HEK293 (cell line): ENCODE measurements around the gene LOXL4.

ENCODE experiments used
- PRDM6 ChIP-seq: fragments of 450-650 bp; formaldehyde crosslinking; IDR thresholded peaks from 2 replicates; pipeline ENCODE4 v1.5.1; 2017; ENCODE audit warnings: missing biosample characterization, missing genetic modification characterization
- ZNF16 ChIP-seq: fragments of 450-650 bp; formaldehyde crosslinking; IDR thresholded peaks from 2 replicates; pipeline ENCODE4 v1.5.1; 2016; ENCODE audit warnings: low read depth, missing biosample characterization, missing genetic modification characterization
- ZNF175 ChIP-seq: fragments of 450-650 bp; formaldehyde crosslinking; IDR thresholded peaks from 2 replicates; pipeline ENCODE4 v1.5.1; 2016; ENCODE audit warnings: missing biosample characterization, missing genetic modification characterization
- ZNF214 ChIP-seq: fragments of 450-650 bp; formaldehyde crosslinking; IDR thresholded peaks from 2 replicates; pipeline ENCODE4 v1.5.1; 2017; ENCODE audit warnings: missing biosample characterization, mild to moderate bottlenecking, missing genetic modification characterization, borderline replicate concordance
- ZNF292 ChIP-seq: fragments of 450-650 bp; formaldehyde crosslinking; IDR thresholded peaks from 2 replicates; pipeline ENCODE4 v1.5.1; 2016; ENCODE audit warnings: low read depth, missing biosample characterization, missing genetic modification characterization, borderline replicate concordance
- TF ChIP-seq, protein P1 (sequence below): fragments of 450-650 bp; formaldehyde crosslinking; IDR thresholded peaks from 2 replicates; pipeline ENCODE4 v1.5.1; 2016; ENCODE audit warnings: missing biosample characterization, missing genetic modification characterization

DNA sequence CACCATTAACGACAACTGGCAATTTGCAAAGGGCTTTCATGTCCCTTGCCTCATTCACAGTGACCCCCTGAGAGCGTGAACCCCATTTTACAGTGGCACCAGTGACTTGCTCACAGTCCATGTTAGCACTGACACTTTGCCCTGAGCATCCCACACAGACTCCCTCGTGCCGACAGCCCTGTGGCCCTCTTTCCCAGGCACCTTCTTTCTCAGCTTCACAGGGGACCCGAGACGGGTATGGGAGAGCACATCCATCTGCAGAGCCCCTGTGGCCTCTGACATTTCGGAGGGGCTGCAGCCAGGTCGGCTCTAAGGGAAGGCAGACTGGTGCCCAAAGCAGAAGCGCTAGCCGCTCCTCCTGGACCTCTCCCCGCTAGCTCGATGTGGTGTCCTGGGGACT, 10.8 kb downstream of the LOXL4 start:
- TF ChIP-seq, protein P1, sequence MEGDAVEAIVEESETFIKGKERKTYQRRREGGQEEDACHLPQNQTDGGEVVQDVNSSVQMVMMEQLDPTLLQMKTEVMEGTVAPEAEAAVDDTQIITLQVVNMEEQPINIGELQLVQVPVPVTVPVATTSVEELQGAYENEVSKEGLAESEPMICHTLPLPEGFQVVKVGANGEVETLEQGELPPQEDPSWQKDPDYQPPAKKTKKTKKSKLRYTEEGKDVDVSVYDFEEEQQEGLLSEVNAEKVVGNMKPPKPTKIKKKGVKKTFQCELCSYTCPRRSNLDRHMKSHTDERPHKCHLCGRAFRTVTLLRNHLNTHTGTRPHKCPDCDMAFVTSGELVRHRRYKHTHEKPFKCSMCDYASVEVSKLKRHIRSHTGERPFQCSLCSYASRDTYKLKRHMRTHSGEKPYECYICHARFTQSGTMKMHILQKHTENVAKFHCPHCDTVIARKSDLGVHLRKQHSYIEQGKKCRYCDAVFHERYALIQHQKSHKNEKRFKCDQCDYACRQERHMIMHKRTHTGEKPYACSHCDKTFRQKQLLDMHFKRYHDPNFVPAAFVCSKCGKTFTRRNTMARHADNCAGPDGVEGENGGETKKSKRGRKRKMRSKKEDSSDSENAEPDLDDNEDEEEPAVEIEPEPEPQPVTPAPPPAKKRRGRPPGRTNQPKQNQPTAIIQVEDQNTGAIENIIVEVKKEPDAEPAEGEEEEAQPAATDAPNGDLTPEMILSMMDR, result no peak
- TF ChIP-seq PRDM6 (no peak), ZNF16 (tag by site-specific recombination) (no peak), ZNF292 (tag by site-specific recombination) (no peak), ZNF175 (tag by site-specific recombination) (no peak), ZNF214 (no peak)
